ENCODE results near the gene KCNG4. TPM values are rescaled to one million over a fixed set of nuclear protein-coding genes. Genes with fewer than 3 reads are reported as not detected.

KCNG4 gene
- total and polyA plus RNA-seq, 2 donors (not counting 3 experiments of a cell fraction or from before 2014, with no cell fraction given), result not detected

DNA sequence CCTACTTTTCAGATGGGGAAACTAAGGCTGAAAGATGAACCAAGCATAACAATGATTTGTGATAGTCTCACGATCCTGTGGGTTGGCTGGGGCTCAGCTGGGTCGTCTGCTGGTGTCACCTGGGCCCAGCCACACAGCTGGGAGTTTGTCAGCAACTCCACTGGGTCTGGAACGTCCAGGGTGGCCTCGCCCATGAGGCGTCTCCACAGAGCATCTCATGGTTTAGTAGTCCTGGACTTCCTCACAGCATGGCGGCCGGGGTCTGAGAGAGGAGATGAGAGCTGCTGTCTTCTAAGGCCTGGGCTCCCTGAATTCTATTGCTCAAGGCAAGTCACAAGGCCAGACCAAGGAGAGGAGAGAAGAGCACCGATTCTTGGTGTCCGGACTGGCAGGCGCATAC, 30.7 kb upstream of the KCNG4 start:
- dilution Hi-C loops (cut with MboI; ENCODE audit: extremely low pct_ligation_motif_present, low sequenced_read_pairs) (no loop called here), intact Hi-C loops (cut with micrococcal nuclease) (no loop called here)
- no peak for DNase-seq (ENCODE audit: low read depth, low spot score)
- Histone ChIP-seq H4K20me1 (replicated peaks; ENCODE audit: control insufficient read depth, extremely low read depth, insufficient read depth, low read length) (no peaks in the 10 kb centered on the region), H3K79me2 (ENCODE audit: control insufficient read depth, insufficient read depth, low read length) (no peaks in the 10 kb centered on the region), H3K9me3 (replicated peaks; ENCODE audit: control insufficient read depth, insufficient read depth, low read length) (no peaks in the 10 kb centered on the region), H3K4me2 (ENCODE audit: insufficient read depth, low read length) (no peak overlapping the region), H3K9ac (replicated peaks; ENCODE audit: extremely low read depth, insufficient read depth, low read length) (no peak overlapping the region), H3K36me3 (ENCODE audit: control insufficient read depth in 2 of 2, extremely low read depth in 1 of 2, insufficient read depth in 2 of 2, low read length in 2 of 2) (no peaks in the 10 kb centered on the region), H3K4me3 (replicated peaks in 1 of 3; ENCODE audit: insufficient read depth in 1 of 3, low read depth in 1 of 3, low read length in 3 of 3) (no peak overlapping the region), H2AFZ (ENCODE audit: low read depth, low read length) (no peak overlapping the region), H3K4me1 (ENCODE audit: control insufficient read depth, extremely low read depth, insufficient read depth, low read length) (no peaks in the 10 kb centered on the region), H3K27ac (ENCODE audit: insufficient read depth, low read depth, low read length) (no peak overlapping the region), H3K9me1 (replicated peaks; ENCODE audit: control insufficient read depth, extremely low read depth, insufficient read depth, low read length) (no peaks in the 10 kb centered on the region), H3K27me3 (ENCODE audit: control insufficient read depth in 2 of 2, insufficient read depth in 2 of 2, low read length in 2 of 2) (peaks cover 0 to 4% of the 10 kb centered on the region in 2 experiments)
- CTCF ChIA-PET, result no interaction called here
- TF ChIP-seq JUN (IDR thresholded peaks at IDR 0.05; ENCODE audit: borderline replicate concordance, insufficient read depth, insufficient read length, low read depth) (no peak), MYC (IDR thresholded peaks at IDR 0.05; ENCODE audit: low read depth, low read length) (no peak), CTCF (IDR thresholded peaks at IDR 0.05; ENCODE audit: extremely low read depth in 1 of 2, insufficient read depth in 1 of 2, low read depth in 1 of 2, low read length in 2 of 2) (no peak), EZH2 (IDR thresholded peaks at IDR 0.05; ENCODE audit: borderline replicate concordance, low read depth, low read length, severe bottlenecking) (no peak), GATA2 (IDR thresholded peaks at IDR 0.05; ENCODE audit: insufficient read depth, insufficient read length, low read depth, low read length) (no peak), POLR2A (IDR thresholded peaks at IDR 0.05; ENCODE audit: low read depth, low read length) (no peak), MAX (IDR thresholded peaks at IDR 0.05; ENCODE audit: insufficient read depth, insufficient read length) (no peak), FOS (IDR thresholded peaks at IDR 0.05; ENCODE audit: borderline replicate concordance, insufficient read depth, low read length) (no peak), POLR2AphosphoS5 (IDR thresholded peaks at IDR 0.05; ENCODE audit: insufficient read depth, low read depth, low read length) (no peak)
- POLR2A ChIA-PET, result no interaction called here
- no peak for FAIRE-seq
- no TSS peak for BruUV-seq (replicated peaks)
